Measurements from ENCODE around the gene UROD. TPM values are rescaled to one million over a fixed set of nuclear protein-coding genes. Genes with fewer than 3 reads are reported as not detected.
"Not testable (repeated sequence)": the region's sequence is repeated elsewhere in the genome, so short reads cannot be mapped to it uniquely, and the experiment has no call there.

UROD gene
- total RNA-seq, 2 donors from 2014 or later = 41.7 to 43.5 TPM

DNA sequence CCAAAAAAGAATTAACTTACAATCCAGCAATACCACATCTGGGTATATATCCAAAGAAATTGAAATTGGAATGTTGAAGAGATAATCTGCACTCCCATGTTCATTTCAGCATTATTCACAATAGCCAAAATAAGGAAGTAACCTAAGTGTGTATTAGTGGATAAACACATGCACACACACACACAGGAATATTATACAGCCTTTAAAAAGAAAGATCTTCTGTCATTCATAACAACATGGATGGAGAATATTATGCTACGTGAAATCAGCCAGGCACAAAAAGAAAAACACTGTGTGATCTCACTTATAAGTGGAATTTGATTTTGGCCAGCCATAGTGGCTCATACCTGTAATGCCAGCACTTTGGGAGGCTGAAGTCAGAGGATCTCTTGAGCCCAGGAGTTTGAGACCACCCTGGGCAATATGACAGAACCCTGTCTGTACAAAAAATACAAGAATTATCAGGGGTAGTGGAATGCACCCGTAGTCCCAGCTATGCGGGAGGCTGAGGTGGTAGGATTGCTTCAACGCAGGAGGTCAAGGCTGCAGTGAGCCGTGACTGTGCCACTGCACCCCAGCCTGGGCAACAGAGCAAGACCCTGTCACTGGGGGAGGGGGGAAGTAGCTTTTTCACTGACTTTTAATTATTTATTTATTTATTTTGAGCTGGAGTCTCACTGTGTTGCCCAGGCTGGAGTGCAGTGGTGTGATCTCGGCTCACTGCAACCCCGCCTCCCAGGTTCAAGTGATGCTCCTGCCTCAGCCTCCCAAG, 16.4 kb upstream of the UROD start:
- no peak for DNase-seq
- no peaks in the 10 kb centered on the region for H3K36me3 ChIP-seq
- H3K4me3 ChIP-seq = no peak overlapping the region
- H3K4me1 ChIP-seq = no peaks in the 10 kb centered on the region
- H3K9me3 ChIP-seq = no peaks in the 10 kb centered on the region
- TF ChIP-seq, protein P1, sequence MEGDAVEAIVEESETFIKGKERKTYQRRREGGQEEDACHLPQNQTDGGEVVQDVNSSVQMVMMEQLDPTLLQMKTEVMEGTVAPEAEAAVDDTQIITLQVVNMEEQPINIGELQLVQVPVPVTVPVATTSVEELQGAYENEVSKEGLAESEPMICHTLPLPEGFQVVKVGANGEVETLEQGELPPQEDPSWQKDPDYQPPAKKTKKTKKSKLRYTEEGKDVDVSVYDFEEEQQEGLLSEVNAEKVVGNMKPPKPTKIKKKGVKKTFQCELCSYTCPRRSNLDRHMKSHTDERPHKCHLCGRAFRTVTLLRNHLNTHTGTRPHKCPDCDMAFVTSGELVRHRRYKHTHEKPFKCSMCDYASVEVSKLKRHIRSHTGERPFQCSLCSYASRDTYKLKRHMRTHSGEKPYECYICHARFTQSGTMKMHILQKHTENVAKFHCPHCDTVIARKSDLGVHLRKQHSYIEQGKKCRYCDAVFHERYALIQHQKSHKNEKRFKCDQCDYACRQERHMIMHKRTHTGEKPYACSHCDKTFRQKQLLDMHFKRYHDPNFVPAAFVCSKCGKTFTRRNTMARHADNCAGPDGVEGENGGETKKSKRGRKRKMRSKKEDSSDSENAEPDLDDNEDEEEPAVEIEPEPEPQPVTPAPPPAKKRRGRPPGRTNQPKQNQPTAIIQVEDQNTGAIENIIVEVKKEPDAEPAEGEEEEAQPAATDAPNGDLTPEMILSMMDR (IDR thresholded peaks at IDR 0.05) = no peak
- no peak overlapping the region for H3K27ac ChIP-seq
- intact Hi-C loops (cut with DNase I) = no loop called here
- H3K9ac ChIP-seq (ENCODE audit: low read depth in 2 of 2, low read length in 2 of 2) = no peak overlapping the region
- H3K27me3 ChIP-seq = no peaks in the 10 kb centered on the region

DNA sequence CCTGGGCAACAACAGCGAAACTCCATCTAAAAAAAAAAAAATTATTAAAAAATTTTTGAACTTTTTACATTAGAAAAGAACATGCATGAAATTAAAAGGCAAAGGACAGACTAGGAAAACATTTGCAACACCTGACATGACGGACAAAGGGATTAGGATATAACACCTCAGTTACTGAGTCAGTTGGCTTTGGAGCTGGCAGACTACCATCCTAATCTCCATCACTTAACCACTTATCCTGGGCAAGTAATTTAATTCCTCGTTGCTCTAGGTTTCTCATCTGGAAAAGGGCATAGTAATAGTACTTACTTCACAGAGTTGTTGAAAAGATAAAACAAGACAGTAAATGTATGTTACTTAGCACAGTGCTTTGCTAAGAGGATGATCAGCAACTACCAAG, 12.8 kb upstream of the UROD start:
- no peaks in the 10 kb centered on the region for H3K27me3 ChIP-seq
- no peak overlapping the region for H3K27ac ChIP-seq
- DNase-seq = no peak
- no peak overlapping the region for H3K9ac ChIP-seq (ENCODE audit: low read depth in 2 of 2, low read length in 2 of 2)
- H3K36me3 ChIP-seq = peaks cover 7% of the 10 kb centered on the region
- intact Hi-C loops (cut with DNase I) = no loop called here
- H3K9me3 ChIP-seq = no peaks in the 10 kb centered on the region
- H3K4me1 ChIP-seq = no peaks in the 10 kb centered on the region
- TF ChIP-seq, protein P1 (IDR thresholded peaks at IDR 0.05) = no peak
- no peak overlapping the region for H3K4me3 ChIP-seq

DNA sequence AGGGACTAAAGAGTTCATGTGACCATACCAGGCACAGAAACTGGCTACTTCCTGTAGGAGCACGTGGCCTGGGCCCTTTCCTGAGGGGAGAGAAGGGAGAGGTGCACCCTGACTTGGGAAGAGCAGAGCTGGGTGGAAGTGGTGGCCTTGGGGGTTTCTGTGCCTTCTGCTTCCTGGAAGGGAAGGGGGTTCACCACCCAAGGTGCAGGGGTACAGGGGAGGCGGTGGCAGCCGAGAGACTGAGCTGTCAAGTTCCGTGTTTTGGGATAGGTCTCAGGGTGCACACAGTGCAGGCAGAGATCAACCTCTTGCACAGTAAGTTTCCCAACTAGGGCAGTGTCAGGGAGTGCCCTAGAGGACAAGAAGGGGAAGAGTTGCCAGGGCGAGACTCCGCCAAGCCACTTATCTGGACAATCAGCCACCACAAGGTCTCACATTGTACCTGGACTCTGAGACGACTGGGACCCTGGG, 11.0 kb upstream of the UROD start:
- no peaks in the 10 kb centered on the region for H3K4me1 ChIP-seq
- no peak for DNase-seq
- no peak overlapping the region for H3K27ac ChIP-seq
- TF ChIP-seq, protein P1 (IDR thresholded peaks at IDR 0.05) = no peak
- no peaks in the 10 kb centered on the region for H3K9me3 ChIP-seq
- no peak overlapping the region for H3K9ac ChIP-seq (ENCODE audit: low read depth in 2 of 2, low read length in 2 of 2)
- peaks cover 15% of the 10 kb centered on the region for H3K36me3 ChIP-seq
- no peaks in the 10 kb centered on the region for H3K27me3 ChIP-seq
- no peak overlapping the region for H3K4me3 ChIP-seq
- intact Hi-C loops (cut with DNase I) = no loop called here

DNA sequence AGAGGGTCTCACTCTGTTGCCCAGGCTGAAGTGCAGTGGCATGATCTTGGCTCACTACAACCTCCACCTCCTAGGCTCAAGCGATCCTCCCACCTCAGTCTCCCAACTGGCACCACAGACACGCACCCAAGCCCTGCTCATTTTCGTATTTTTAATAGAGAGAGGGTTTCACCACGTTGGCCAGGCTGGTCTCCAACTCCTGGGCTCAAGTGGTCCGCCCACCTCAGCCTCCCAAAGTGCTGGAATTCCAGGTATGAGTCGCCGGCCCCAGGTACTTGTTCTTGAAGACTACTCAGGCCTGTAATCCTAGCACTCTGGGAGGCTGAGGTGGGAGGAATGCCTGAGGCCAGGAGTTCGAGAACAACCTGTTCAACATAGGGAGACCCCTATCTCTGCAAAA, 10.5 kb upstream of the UROD start:
- H3K27me3 ChIP-seq; H3K4me3 ChIP-seq; intact Hi-C loops (cut with DNase I); DNase-seq; H3K9me3 ChIP-seq; H3K27ac ChIP-seq; H3K4me1 ChIP-seq; H3K9ac ChIP-seq (ENCODE audit: low read depth in 2 of 2, low read length in 2 of 2): not testable (repeated sequence)
- H3K36me3 ChIP-seq = peaks cover 16% of the 10 kb centered on the region

- TF ChIP-seq, protein P1 (IDR thresholded peaks at IDR 0.05) = no peak
- Histone ChIP-seq H3K9me3 (no peaks in the 10 kb centered on the region), H3K9ac (ENCODE audit: low read depth in 2 of 2, low read length in 2 of 2) (no peak overlapping the region), H3K4me3 (no peak overlapping the region), H3K36me3 (peaks cover 27% of the 10 kb centered on the region), H3K27me3 (no peaks in the 10 kb centered on the region), H3K4me1 (no peaks in the 10 kb centered on the region), H3K27ac (no peak overlapping the region)
- intact Hi-C loops (cut with DNase I) = no loop called here
- DNase-seq = no peak
Observed at GRCh38 chr1:45002650-45003645, 9.1 kb upstream of the UROD start.
